ENCODE data around the gene KCNK7. TPM values are rescaled to one million over a fixed set of nuclear protein-coding genes. Genes with fewer than 3 reads are reported as not detected.

KCNK7 gene
- total RNA-seq, 1 donor from 2014 or later, result 1.7 TPM

DNA sequence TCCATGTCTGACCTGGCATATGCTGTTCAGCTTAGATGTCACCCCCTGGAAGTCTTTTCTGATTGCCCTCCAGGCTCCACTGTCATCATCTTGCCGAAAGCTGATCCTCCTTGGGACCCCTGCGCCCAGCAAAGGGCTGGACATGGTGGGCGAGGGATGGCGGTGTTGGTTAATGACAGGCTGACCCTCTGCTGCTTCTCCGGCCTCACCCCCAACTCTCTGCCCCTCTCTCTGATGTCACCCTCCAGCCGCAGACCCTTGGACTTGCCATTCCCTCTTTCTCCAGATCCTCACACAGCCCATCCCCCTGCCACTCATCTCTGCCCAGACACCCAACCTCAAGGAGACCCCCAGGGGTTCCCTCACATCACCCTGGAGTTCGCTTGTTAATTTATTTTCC lies 17.5 kb downstream of the KCNK7 start:
- Histone ChIP-seq H3K9me3 (no peaks in the 10 kb centered on the region), H3K27ac (peak overlapping the region; percentile 94), H3K36me3 (peaks cover 39% of the 10 kb centered on the region), H3K27me3 (ENCODE audit: low read depth) (no peaks in the 10 kb centered on the region), H3K4me1 (peaks cover 48% of the 10 kb centered on the region), H3K4me3 (peak overlapping the region; percentile 81)
- TF ChIP-seq, protein P1, sequence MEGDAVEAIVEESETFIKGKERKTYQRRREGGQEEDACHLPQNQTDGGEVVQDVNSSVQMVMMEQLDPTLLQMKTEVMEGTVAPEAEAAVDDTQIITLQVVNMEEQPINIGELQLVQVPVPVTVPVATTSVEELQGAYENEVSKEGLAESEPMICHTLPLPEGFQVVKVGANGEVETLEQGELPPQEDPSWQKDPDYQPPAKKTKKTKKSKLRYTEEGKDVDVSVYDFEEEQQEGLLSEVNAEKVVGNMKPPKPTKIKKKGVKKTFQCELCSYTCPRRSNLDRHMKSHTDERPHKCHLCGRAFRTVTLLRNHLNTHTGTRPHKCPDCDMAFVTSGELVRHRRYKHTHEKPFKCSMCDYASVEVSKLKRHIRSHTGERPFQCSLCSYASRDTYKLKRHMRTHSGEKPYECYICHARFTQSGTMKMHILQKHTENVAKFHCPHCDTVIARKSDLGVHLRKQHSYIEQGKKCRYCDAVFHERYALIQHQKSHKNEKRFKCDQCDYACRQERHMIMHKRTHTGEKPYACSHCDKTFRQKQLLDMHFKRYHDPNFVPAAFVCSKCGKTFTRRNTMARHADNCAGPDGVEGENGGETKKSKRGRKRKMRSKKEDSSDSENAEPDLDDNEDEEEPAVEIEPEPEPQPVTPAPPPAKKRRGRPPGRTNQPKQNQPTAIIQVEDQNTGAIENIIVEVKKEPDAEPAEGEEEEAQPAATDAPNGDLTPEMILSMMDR (IDR thresholded peaks at IDR 0.05), result no peak
- intact Hi-C loops (cut with DNase I), result no loop called here
- ATAC-seq (no peak), DNase-seq (no peak)

DNA sequence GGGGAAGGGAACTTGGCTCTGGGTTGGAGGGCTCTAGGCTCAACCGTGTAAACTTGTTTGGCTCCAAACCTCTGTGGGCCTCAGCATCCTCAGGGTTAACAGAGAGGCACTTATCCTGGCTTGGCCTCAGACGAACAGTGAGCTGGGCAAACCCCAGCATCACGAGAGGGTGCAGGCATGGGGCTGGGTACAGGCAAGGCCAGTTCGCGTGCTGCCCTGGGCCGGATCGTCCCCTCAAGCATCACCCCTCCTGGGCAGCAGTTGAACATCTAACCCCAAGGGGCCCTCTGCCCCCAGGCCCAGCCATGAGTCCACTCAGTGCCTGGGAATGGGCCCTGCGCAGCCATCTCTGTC lies 17.9 kb downstream of the KCNK7 start:
- H3K9me3 ChIP-seq, result no peaks in the 10 kb centered on the region
- intact Hi-C loops (cut with DNase I), result no loop called here
- H3K27ac ChIP-seq, result peak overlapping the region; percentile 94
- H3K27me3 ChIP-seq (ENCODE audit: low read depth), result no peaks in the 10 kb centered on the region
- DNase-seq (no peak), ATAC-seq (no peak)
- peak overlapping the region; percentile 81 for H3K4me3 ChIP-seq
- H3K4me1 ChIP-seq, result peaks cover 49% of the 10 kb centered on the region
- TF ChIP-seq, protein P1 (IDR thresholded peaks at IDR 0.05), result no peak
- peaks cover 35% of the 10 kb centered on the region for H3K36me3 ChIP-seq

DNA sequence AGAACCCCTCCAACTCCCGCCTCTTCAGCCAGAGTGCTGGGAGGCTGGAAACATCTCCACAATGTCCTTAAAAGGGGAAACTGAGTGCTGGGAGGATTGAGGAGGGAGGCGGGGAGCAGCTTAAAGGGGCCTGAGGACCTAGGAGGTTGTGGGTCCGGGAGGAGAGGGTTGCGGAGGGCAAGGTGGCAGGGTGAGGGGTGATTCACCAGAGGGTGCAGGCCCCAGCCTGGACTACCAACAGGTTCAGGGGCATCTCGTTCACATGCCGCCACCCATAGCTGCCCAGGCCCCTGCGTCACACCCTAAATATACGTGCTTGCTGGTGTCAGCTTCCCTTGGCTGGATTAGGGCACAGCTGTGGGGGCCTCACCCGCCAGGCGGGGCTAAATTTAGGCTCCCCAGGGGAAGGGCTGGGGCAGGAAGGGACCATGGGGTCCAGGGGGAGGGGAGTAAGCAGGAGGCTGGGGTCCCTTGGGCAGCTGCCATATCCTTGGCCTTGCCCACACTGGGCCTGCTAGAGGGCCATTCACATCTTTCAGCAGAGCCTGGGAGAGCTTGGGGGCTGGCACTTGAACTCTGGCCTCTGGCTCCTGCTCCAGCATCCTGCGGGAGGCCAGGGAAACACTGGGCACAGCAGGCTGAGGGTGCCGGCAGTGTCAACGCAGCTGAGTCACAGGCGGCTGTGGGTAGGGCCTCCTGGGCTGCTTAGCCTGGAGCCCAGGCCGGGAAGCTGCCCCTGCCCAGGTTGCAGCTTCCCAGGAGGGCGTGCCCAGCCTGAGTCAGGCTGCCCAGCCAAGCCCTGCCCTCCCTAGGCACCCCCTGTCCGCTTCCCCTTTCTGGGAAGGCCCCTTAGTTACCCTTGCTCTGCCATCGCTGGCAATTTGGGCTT lies 18.5 kb downstream of the KCNK7 start:
- Histone ChIP-seq H3K4me3 (peak overlapping the region; percentile 81), H3K4me1 (peaks cover 51% of the 10 kb centered on the region), H3K27ac (peak overlapping the region; percentile 94), H3K27me3 (ENCODE audit: low read depth) (no peaks in the 10 kb centered on the region), H3K9me3 (no peaks in the 10 kb centered on the region), H3K36me3 (peaks cover 29% of the 10 kb centered on the region)
- ATAC-seq (peak; percentile 34 to 50), DNase-seq (peak; percentile 85)
- TF ChIP-seq, protein P1 (IDR thresholded peaks at IDR 0.05), result no peak
- intact Hi-C loops (cut with DNase I), result no loop called here

DNA sequence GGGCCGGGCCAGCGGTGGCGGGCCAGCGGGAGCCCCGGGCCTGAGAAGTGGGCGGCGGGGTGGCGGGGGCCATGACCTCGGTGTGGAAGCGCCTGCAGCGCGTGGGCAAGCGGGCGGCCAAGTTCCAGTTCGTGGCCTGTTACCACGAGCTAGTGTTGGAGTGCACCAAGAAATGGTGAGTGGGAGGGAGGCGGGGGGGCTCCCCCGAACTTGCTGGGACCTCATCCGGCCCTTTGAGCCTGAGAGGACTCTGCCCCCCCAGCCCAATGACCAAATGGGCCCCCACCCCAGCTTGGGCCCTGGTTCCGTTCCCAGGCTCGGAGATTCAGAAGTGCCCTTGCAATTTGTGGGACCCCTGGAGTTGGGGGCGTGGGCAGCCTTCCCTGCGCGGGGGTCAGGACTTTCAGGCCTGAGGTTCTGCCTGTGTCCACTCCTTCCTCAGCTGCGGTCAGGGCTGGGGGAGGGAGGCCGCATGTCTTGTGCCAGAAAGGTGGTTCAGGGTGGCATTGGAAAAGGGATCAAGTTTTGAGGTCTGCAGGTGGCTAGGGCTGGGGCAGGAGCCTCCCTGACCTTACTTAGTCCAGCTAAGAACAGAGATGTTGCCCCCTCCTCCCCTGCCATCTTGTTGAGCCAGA lies 19.3 kb downstream of the KCNK7 start:
- DNase-seq (peak; percentile 77), ATAC-seq (peak in 1 of 2 donors; percentile 0)
- peak overlapping the region; percentile 81 for H3K4me3 ChIP-seq
- intact Hi-C loops (cut with DNase I), result no loop called here
- H3K36me3 ChIP-seq, result peaks cover 21% of the 10 kb centered on the region
- TF ChIP-seq, protein P1 (IDR thresholded peaks at IDR 0.05), result no peak
- H3K27ac ChIP-seq, result peak overlapping the region; percentile 94
- H3K4me1 ChIP-seq, result peaks cover 59% of the 10 kb centered on the region
- no peaks in the 10 kb centered on the region for H3K27me3 ChIP-seq (ENCODE audit: low read depth)
- no peaks in the 10 kb centered on the region for H3K9me3 ChIP-seq

DNA sequence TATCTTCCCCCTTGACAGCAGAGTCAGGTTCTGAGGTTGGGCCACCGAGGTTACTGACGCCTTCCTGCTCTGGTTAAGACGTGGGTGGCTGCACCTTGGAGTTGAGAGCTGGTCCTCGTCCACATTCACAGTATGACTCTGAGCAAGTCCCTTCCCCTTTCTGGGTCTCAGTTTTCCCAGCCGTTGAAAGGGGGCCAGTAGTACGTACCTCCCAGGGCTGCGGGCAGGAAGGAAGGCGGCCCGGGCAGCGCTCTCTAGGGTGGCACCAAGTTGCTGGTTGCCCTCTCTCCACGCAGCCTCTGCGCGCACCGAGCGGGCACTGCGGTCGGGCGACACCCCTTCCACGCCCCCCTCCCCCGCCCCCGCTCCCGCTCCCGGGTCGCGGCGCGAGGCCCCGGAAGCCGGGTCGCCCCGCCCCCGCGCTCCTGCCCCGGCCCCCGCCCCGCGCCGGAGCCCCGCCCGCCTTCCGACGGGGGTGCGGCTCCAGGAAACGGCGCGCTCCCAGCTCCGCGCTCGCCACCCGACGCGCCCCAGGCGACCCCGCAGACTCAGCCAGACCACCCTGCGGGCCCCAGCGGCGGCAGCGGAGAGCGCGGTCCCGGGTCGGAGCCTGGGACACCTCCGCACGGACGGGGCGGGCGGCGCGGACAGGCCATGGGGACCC lies 19.9 kb downstream of the KCNK7 start, which contains the start of gene EHBP1L1:
EHBP1L1 (plus strand) TSS at position 486 of the 664 bp plus-strand sequence. CDS start 250 bp downstream, outside the sequence.
- Histone ChIP-seq H3K4me3 (peak within 1 kb of the TSS; percentile 81), H3K27ac (peak within 1 kb of the TSS; percentile 94), H3K27me3 (ENCODE audit: low read depth) (no peaks in the 10 kb centered on the region), H3K9me3 (no peaks in the 10 kb centered on the region), H3K36me3 (peaks cover 15% of the 10 kb centered on the region), H3K4me1 (peaks cover 65% of the 10 kb centered on the region)
- ATAC-seq, result peak; percentile 46 to 49
- peak; percentile 86 for DNase-seq
- TF ChIP-seq, protein P1 (IDR thresholded peaks at IDR 0.05), result no peak
- intact Hi-C loops (cut with DNase I), result no loop called here

Measured in lower lobe of right lung (tissue), 2 donors.